D721Med (cell line): Measurements from ENCODE around the gene KCNIP3.

ENCODE experiments used
- DNase-seq: peaks from one replicate; pipeline ENCODE4 v3.0.0; 2011; ENCODE audit warnings: low spot score; ENCODE audit not compliant: insufficient read length
- FAIRE-seq: peaks from 2 replicates; lab custom pipeline; 2011; peaks lifted over from hg19 to GRCh38; lab: Jason Lieb, UNC
- TF ChIP-seq, protein P1 (sequence below): IDR thresholded peaks from 2 replicates; pipeline ENCODE4 v1.5.1; 2012; ENCODE audit warnings: mild to moderate bottlenecking, control low read depth; ENCODE audit not compliant: insufficient read depth; ENCODE audit errors: missing control alignments

The KCNIP3 gene

DNA sequence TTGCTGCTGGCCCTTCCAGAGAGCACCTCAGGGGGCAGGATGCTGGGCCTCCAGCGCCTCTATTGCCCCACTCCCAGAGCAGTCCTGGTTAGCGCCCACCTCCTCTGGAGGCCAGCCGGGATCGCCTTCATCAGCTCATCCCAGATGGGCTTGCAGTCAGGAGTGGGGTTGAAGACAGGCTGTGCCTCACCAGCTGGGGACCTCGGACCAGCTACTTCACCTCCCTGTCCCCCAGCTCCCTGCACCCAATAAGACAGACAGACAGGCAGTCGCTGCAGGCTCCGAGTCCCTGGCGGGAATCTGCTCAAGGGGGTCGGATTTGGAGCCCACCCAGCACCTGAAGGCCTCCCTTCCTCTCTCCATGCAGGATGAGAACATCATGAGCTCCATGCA is 86.5 kb downstream of the KCNIP3 start:
- TF ChIP-seq, protein P1, sequence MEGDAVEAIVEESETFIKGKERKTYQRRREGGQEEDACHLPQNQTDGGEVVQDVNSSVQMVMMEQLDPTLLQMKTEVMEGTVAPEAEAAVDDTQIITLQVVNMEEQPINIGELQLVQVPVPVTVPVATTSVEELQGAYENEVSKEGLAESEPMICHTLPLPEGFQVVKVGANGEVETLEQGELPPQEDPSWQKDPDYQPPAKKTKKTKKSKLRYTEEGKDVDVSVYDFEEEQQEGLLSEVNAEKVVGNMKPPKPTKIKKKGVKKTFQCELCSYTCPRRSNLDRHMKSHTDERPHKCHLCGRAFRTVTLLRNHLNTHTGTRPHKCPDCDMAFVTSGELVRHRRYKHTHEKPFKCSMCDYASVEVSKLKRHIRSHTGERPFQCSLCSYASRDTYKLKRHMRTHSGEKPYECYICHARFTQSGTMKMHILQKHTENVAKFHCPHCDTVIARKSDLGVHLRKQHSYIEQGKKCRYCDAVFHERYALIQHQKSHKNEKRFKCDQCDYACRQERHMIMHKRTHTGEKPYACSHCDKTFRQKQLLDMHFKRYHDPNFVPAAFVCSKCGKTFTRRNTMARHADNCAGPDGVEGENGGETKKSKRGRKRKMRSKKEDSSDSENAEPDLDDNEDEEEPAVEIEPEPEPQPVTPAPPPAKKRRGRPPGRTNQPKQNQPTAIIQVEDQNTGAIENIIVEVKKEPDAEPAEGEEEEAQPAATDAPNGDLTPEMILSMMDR = no peak
- FAIRE-seq = no peak
- no peak for DNase-seq

- no peak for DNase-seq
- FAIRE-seq = no peak
Measured at GRCh38 chr2:95384854-95385569, 87.9 kb downstream of the KCNIP3 start.

DNA sequence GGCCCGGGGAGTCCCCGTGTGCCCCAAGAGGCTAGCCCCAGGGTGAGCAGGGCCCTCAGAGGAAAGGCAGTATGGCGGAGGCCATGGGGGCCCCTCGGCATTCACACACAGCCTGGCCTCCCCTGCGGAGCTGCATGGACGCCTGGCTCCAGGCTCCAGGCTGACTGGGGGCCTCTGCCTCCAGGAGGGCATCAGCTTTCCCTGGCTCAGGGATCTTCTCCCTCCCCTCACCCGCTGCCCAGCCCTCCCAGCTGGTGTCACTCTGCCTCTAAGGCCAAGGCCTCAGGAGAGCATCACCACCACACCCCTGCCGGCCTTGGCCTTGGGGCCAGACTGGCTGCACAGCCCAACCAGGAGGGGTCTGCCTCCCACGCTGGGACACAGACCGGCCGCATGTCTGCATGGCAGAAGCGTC is 88.4 kb downstream of the KCNIP3 start:
- FAIRE-seq (no peak), DNase-seq (no peak)
- TF ChIP-seq, protein P1 = no peak

More at GRCh38 chr2:95384854-95385569, 87.9 kb downstream of the KCNIP3 start:
- TF ChIP-seq, protein P1 = no peak

DNA sequence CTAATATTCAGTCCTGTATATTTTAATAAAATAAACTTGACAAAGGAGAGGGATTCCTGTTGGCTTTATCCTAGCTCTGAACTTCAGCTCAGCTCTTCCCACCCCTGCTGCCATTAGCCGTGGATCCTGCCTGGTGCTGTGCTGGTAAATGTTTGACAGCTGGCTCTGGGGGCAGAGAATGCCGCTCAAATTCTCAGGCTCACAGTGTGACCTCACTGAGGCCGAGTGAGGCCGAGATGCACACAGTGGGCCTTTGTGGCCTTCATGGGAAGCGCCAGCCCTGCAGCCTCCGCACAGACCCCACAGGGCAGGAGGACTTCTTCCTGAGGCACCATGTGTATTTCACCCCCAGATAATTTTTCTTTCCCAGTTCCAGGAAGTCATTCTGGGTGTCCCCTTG is 88.9 kb downstream of the KCNIP3 start:
- FAIRE-seq (no peak), DNase-seq (no peak)
- TF ChIP-seq, protein P1 = no peak

DNA sequence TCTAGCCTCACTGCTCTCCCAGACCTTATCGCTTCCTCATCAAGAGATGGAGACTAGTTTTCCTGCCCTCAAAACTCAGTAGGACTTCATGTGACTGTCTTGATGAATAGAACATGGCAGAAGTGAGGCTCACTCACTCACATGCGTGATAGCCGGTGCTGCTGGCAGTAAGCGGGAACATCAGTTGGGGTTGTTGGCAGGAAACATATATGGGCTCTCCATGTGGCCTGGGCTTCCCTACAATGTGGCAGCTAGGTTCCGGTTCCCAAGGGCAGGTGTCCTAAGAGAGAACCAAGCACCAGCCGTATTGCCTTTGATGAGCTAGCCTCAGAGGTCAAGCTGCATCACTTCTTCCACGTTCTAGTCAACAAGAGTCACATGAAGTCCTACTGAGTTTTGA is 90.2 kb downstream of the KCNIP3 start:
- TF ChIP-seq, protein P1 = no peak
- DNase-seq (no peak), FAIRE-seq (no peak)

- FAIRE-seq (no peak), DNase-seq (no peak)
- TF ChIP-seq, protein P1 = no peak
Measured at GRCh38 chr2:95388091-95388692, 91.0 kb downstream of the KCNIP3 start.

DNA sequence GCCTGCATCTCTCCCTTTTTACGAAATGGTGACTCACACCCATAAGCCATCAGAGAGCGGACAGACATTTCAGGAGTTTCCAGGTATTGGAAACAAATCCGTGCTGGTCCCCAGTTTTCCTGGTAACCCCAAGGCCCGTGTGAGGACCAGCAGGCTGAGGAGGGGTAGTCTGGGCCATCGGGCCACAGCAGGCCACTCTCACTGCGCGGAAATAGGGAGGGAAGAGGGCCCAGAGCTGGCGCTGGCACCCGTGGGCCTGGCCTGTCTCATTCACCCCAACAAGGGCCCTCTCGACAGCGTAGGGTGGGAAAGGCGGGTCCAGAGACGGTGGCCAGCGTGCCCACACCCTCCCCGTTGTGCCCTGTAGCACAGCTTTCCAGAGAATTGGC is 91.7 kb downstream of the KCNIP3 start:
- no peak for DNase-seq
- no peak for FAIRE-seq

More for the DNA sequence above, 91.7 kb downstream of the KCNIP3 start:
- TF ChIP-seq, protein P1 = no peak
